ENCODE data around the gene LIPG.
"Not testable (repeated sequence)": the region's sequence is repeated elsewhere in the genome, so short reads cannot be mapped to it uniquely, and the experiment has no call there.

Gene LIPG

DNA sequence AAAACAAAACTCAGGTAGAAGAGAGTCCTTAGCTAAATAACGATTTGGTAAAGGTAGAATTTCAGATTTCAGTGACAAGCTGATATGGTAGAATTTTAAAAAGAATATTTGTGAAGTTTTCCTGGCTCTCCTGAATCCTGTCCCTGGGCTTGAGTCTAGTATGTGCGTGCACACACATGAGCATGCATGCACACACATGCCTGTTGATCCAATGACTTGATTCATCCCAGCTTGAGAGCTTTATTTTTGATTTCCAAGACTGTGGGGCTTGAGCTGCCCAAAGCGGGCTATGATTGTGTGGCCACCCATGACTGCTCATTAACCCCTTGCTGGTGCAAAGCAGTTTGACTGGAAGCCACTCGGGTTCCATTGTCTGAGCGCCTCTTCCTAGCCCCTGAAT lies 9.0 kb downstream of the LIPG start:
- H3K9me3 ChIP-seq (ENCODE audit: control insufficient read depth, low read length), result no peaks in the 10 kb centered on the region
- H3K4me1 ChIP-seq (ENCODE audit: control insufficient read depth, insufficient read depth, low read length, poor library complexity, severe bottlenecking), result no peaks in the 10 kb centered on the region
- H3K27ac ChIP-seq (ENCODE audit: insufficient read depth, low read length, poor library complexity, severe bottlenecking), result no peak overlapping the region
- H3K36me3 ChIP-seq (ENCODE audit: control insufficient read depth, insufficient read depth, low read length), result no peaks in the 10 kb centered on the region
- DNase-seq, result no peak
- no peak overlapping the region for H3K4me3 ChIP-seq (ENCODE audit: insufficient read depth, low read depth, low read length, poor library complexity, severe bottlenecking)
- H3K27me3 ChIP-seq (replicated peaks; ENCODE audit: control insufficient read depth, insufficient read depth, low read length, poor library complexity, severe bottlenecking), result peaks cover 5% of the 10 kb centered on the region

DNA sequence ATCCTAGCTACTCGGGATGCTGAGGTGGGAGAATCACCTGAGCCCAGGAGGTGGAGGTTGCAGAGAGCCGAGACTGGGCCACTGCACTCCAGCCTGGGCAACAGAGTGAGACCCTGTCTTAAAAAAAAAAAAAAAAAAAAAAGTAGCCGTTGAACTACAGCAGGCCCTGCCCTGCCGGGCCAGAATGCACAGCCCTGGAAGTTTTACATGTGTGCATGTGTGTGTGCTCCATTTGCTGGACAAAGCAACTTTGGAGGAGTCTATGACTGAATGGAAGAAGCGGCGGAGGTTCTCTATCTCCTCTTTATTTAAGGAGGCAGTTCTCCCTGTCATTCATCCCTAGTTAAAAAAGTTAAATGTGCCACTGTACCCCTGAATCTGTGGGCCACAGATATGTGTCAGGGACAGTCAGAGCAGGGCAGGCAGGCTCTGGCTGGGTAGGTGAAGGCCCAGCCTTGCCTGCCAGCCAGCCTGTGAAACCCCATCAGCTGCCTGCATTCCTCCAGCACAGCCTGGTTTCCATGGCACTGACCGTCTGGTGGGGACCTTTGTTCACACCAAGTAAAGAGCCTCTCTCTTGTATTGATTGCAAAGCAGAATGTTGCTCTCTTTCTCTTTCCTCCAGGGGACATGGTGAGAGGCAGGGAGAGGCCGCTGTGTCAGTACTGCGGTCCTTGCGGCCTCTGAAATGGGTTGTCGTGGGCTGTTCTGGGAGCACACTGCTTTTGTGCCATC lies 10.9 kb downstream of the LIPG start:
- Histone ChIP-seq H3K4me3 (ENCODE audit: insufficient read depth, low read depth, low read length, poor library complexity, severe bottlenecking) (no peak overlapping the region), H3K27me3 (replicated peaks; ENCODE audit: control insufficient read depth, insufficient read depth, low read length, poor library complexity, severe bottlenecking) (no peaks in the 10 kb centered on the region), H3K27ac (ENCODE audit: insufficient read depth, low read length, poor library complexity, severe bottlenecking) (no peak overlapping the region), H3K36me3 (ENCODE audit: control insufficient read depth, insufficient read depth, low read length) (no peaks in the 10 kb centered on the region), H3K4me1 (ENCODE audit: control insufficient read depth, insufficient read depth, low read length, poor library complexity, severe bottlenecking) (no peaks in the 10 kb centered on the region), H3K9me3 (ENCODE audit: control insufficient read depth, low read length) (no peaks in the 10 kb centered on the region)
- DNase-seq, result no peak

DNA sequence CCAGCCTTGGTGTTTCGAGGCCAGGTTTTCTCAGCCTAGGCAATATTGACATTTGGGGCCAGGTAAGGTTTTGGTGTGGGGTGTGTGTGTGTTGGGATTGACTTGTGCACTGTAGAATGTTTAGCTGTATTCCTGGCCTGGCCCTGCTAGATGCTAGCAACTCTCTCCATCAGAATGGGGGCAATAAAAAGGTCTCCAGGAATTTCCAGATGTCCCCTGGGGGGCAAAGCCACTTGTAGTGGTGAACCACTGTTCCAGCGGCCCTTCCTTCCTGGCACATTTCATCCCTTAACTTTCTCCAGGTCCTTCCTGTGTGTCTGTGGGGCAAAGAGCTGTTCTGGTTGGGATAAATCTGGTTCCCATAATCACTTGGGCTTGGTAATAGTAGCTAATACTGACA lies 12.0 kb downstream of the LIPG start:
- Histone ChIP-seq H3K4me3 (ENCODE audit: insufficient read depth, low read depth, low read length, poor library complexity, severe bottlenecking) (no peak overlapping the region), H3K27me3 (replicated peaks; ENCODE audit: control insufficient read depth, insufficient read depth, low read length, poor library complexity, severe bottlenecking) (no peaks in the 10 kb centered on the region), H3K27ac (ENCODE audit: insufficient read depth, low read length, poor library complexity, severe bottlenecking) (no peak overlapping the region), H3K9me3 (ENCODE audit: control insufficient read depth, low read length) (no peaks in the 10 kb centered on the region), H3K36me3 (ENCODE audit: control insufficient read depth, insufficient read depth, low read length) (no peaks in the 10 kb centered on the region), H3K4me1 (ENCODE audit: control insufficient read depth, insufficient read depth, low read length, poor library complexity, severe bottlenecking) (no peaks in the 10 kb centered on the region)
- no peak for DNase-seq

GRCh38 chr18:49579041-49579440 lies 17.2 kb downstream of the LIPG start:
- not testable (repeated sequence) for H3K36me3 ChIP-seq (ENCODE audit: control insufficient read depth, insufficient read depth, low read length)

GRCh38 chr18:49579583-49579982 lies 17.7 kb downstream of the LIPG start:
- H3K9me3 ChIP-seq (ENCODE audit: control insufficient read depth, low read length); H3K27me3 ChIP-seq (replicated peaks; ENCODE audit: control insufficient read depth, insufficient read depth, low read length, poor library complexity, severe bottlenecking); H3K4me3 ChIP-seq (ENCODE audit: insufficient read depth, low read depth, low read length, poor library complexity, severe bottlenecking); H3K27ac ChIP-seq (ENCODE audit: insufficient read depth, low read length, poor library complexity, severe bottlenecking); H3K36me3 ChIP-seq (ENCODE audit: control insufficient read depth, insufficient read depth, low read length); H3K4me1 ChIP-seq (ENCODE audit: control insufficient read depth, insufficient read depth, low read length, poor library complexity, severe bottlenecking); DNase-seq: not testable (repeated sequence)

More at GRCh38 chr18:49579041-49579440, 17.2 kb downstream of the LIPG start:
- H3K27ac ChIP-seq (ENCODE audit: insufficient read depth, low read length, poor library complexity, severe bottlenecking); H3K27me3 ChIP-seq (replicated peaks; ENCODE audit: control insufficient read depth, insufficient read depth, low read length, poor library complexity, severe bottlenecking); H3K4me1 ChIP-seq (ENCODE audit: control insufficient read depth, insufficient read depth, low read length, poor library complexity, severe bottlenecking); H3K9me3 ChIP-seq (ENCODE audit: control insufficient read depth, low read length); H3K4me3 ChIP-seq (ENCODE audit: insufficient read depth, low read depth, low read length, poor library complexity, severe bottlenecking); DNase-seq: not testable (repeated sequence)

DNA sequence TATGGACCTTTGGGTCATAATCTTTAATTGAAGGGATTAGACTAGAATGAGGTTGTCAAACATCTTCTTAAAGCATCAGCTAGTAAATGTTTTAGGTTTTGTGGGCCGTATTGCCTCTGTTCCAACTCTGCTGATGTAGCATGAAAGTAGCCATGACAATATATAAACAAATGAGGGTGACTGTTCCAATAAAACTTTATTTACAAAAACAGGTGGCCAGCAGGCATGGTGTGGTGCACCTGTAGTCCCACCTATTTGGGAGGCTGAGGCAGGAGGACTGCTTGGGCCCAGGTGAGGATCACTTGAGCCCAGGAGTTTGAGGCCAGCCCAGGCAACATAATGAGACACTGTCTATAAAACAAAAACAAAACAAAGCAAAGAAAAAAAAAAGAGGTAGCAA lies 18.4 kb downstream of the LIPG start:
- no peaks in the 10 kb centered on the region for H3K36me3 ChIP-seq (ENCODE audit: control insufficient read depth, insufficient read depth, low read length)
- H3K9me3 ChIP-seq (ENCODE audit: control insufficient read depth, low read length), result no peaks in the 10 kb centered on the region
- H3K27ac ChIP-seq (ENCODE audit: insufficient read depth, low read length, poor library complexity, severe bottlenecking), result no peak overlapping the region
- no peaks in the 10 kb centered on the region for H3K4me1 ChIP-seq (ENCODE audit: control insufficient read depth, insufficient read depth, low read length, poor library complexity, severe bottlenecking)
- no peak for DNase-seq
- no peaks in the 10 kb centered on the region for H3K27me3 ChIP-seq (replicated peaks; ENCODE audit: control insufficient read depth, insufficient read depth, low read length, poor library complexity, severe bottlenecking)
- H3K4me3 ChIP-seq (ENCODE audit: insufficient read depth, low read depth, low read length, poor library complexity, severe bottlenecking), result no peak overlapping the region

- Histone ChIP-seq H3K4me3 (ENCODE audit: insufficient read depth, low read depth, low read length, poor library complexity, severe bottlenecking) (no peak overlapping the region), H3K27me3 (replicated peaks; ENCODE audit: control insufficient read depth, insufficient read depth, low read length, poor library complexity, severe bottlenecking) (no peaks in the 10 kb centered on the region), H3K4me1 (ENCODE audit: control insufficient read depth, insufficient read depth, low read length, poor library complexity, severe bottlenecking) (no peaks in the 10 kb centered on the region), H3K9me3 (ENCODE audit: control insufficient read depth, low read length) (no peaks in the 10 kb centered on the region), H3K36me3 (ENCODE audit: control insufficient read depth, insufficient read depth, low read length) (no peaks in the 10 kb centered on the region), H3K27ac (ENCODE audit: insufficient read depth, low read length, poor library complexity, severe bottlenecking) (no peak overlapping the region)
- no peak for DNase-seq
Observed at GRCh38 chr18:49581371-49581770, 19.5 kb downstream of the LIPG start.

DNA sequence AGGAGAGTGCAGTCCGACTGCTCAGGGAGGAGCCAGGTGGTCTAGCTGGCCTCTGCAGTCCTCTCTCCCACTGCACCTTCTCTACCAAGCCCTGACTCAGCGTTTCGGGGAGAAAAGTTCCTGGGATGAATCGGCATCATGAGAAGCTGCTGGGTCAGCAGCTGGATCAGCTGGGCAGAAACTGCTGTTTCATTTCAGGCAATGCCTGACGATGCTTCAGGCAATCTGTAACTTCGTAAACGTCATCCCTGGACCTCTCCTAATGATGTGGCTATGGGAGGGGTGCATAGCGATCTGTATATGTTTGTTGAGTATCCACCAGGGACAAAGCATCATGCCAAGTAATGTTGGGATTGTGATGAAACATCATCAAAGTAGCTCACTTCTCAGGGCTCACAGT lies 20.7 kb downstream of the LIPG start:
- no peaks in the 10 kb centered on the region for H3K9me3 ChIP-seq (ENCODE audit: control insufficient read depth, low read length)
- no peaks in the 10 kb centered on the region for H3K27me3 ChIP-seq (replicated peaks; ENCODE audit: control insufficient read depth, insufficient read depth, low read length, poor library complexity, severe bottlenecking)
- H3K4me1 ChIP-seq (ENCODE audit: control insufficient read depth, insufficient read depth, low read length, poor library complexity, severe bottlenecking), result no peaks in the 10 kb centered on the region
- no peak overlapping the region for H3K4me3 ChIP-seq (ENCODE audit: insufficient read depth, low read depth, low read length, poor library complexity, severe bottlenecking)
- no peak for DNase-seq
- H3K36me3 ChIP-seq (ENCODE audit: control insufficient read depth, insufficient read depth, low read length), result no peaks in the 10 kb centered on the region
- H3K27ac ChIP-seq (ENCODE audit: insufficient read depth, low read length, poor library complexity, severe bottlenecking), result no peak overlapping the region

GRCh38 chr18:49584394-49584793 lies 22.5 kb downstream of the LIPG start:
- Histone ChIP-seq H3K4me1 (ENCODE audit: control insufficient read depth, insufficient read depth, low read length, poor library complexity, severe bottlenecking) (no peaks in the 10 kb centered on the region), H3K9me3 (ENCODE audit: control insufficient read depth, low read length) (no peaks in the 10 kb centered on the region), H3K36me3 (ENCODE audit: control insufficient read depth, insufficient read depth, low read length) (no peaks in the 10 kb centered on the region), H3K27me3 (replicated peaks; ENCODE audit: control insufficient read depth, insufficient read depth, low read length, poor library complexity, severe bottlenecking) (no peaks in the 10 kb centered on the region), H3K27ac (ENCODE audit: insufficient read depth, low read length, poor library complexity, severe bottlenecking) (no peak overlapping the region), H3K4me3 (ENCODE audit: insufficient read depth, low read depth, low read length, poor library complexity, severe bottlenecking) (no peak overlapping the region)
- DNase-seq, result no peak

DNA sequence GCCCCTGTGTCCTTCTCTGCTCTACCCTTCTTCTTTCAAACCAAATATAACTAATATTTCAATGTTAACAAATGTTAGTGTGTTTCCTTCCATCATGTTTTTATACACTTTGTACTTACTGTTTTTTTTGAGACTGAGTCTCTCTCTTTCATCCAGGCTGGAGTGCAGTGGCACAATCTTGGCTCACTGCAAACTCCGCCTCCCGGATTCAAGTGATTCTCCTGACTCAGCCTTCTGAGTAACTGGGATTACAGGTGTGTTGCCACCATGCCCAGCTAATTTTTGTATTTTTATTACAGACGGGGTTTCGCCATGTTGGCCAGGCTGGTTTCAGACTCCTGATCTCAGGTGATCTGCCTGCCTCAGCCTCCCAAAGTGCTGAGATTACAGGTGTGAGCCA lies 23.1 kb downstream of the LIPG start:
- DNase-seq; H3K27ac ChIP-seq (ENCODE audit: insufficient read depth, low read length, poor library complexity, severe bottlenecking); H3K4me3 ChIP-seq (ENCODE audit: insufficient read depth, low read depth, low read length, poor library complexity, severe bottlenecking); H3K36me3 ChIP-seq (ENCODE audit: control insufficient read depth, insufficient read depth, low read length); H3K4me1 ChIP-seq (ENCODE audit: control insufficient read depth, insufficient read depth, low read length, poor library complexity, severe bottlenecking); H3K9me3 ChIP-seq (ENCODE audit: control insufficient read depth, low read length); H3K27me3 ChIP-seq (replicated peaks; ENCODE audit: control insufficient read depth, insufficient read depth, low read length, poor library complexity, severe bottlenecking): not testable (repeated sequence)

Measured in effector memory CD4-positive, alpha-beta T cell (primary cell).